RWPE1 (cell line): Measurements from ENCODE around the gene SPINT2.
A peak's percentile ranks its signal among the peaks of the same experiment; 100 is the strongest.

ENCODE experiments used
- CTCF ChIA-PET: fragments of 350-600 bp; sonication (Branson Sonifier 250); formaldehyde crosslinking; extraction: SDS; loops from one replicate; lab custom pipeline; 2021; lab: Yijun Ruan, JAX
- POLR2A ChIA-PET: fragments of 400-600 bp; formaldehyde crosslinking; extraction: SDS; loops from one replicate; lab custom pipeline; 2020; ENCODE audit warnings: antibody characterized with exemption; ENCODE audit not compliant: low non-redundant PET; lab: Yijun Ruan, JAX
- DNase-seq: peaks from one replicate; pipeline ENCODE4 v3.0.0; 2012; ENCODE audit warnings: low spot score
- H3K27ac ChIP-seq: fragments of 450-650 bp; 2 replicates; pipeline ENCODE4 v1.5.1; 2017
- CTCF ChIP-seq: fragments of 450-650 bp; conservative IDR thresholded peaks from 2 replicates; pipeline ENCODE4 v1.5.1; 2017; ENCODE audit warnings: low read depth, mild to moderate bottlenecking

Gene SPINT2

GRCh38 chr19:38264486-38265212, at the start of gene SPINT2:
Gene SPINT2 (plus strand): TSS chr19:38264573. CDS start chr19:38264893, 320 bp downstream.
- H3K27ac ChIP-seq = peak within 1 kb of the TSS; percentile 96
- CTCF ChIA-PET = interaction anchor here (0.6 to 0.7 kb wide), 2 partner anchors 24 to 54 kb away, joined by 3 to 4 read pairs; no protein-coding TSS in a partner anchor
- TF ChIP-seq CTCF = no peak
- POLR2A ChIA-PET = interaction anchor here (0.5 to 3.9 kb wide), 6 partner anchors 13 to 224 kb away, joined by 3 to 29 read pairs (median 6); partner anchors contain the start of gene C19orf33
- DNase-seq = peak; percentile 34

- ChIA-PET POLR2A (no interaction called here), CTCF (interaction anchor here (0.6 to 1.2 kb wide), 3 partner anchors 10 to 319 kb away, joined by 3 to 4 read pairs (median 3); no protein-coding TSS in a partner anchor)
- no peak for TF ChIP-seq CTCF
- H3K27ac ChIP-seq = peak overlapping the region; percentile 98
- no peak for DNase-seq
These were observed 47.4 kb upstream of the SPINT2 start for GRCh38 chr19:38216785-38217641.

GRCh38 chr19:38218204-38218603, 46.2 kb upstream of the SPINT2 start:
- peak overlapping the region; percentile 98 for H3K27ac ChIP-seq
- DNase-seq = no peak
- no peak for TF ChIP-seq CTCF
- CTCF ChIA-PET = no interaction called here
- POLR2A ChIA-PET = no interaction called here

GRCh38 chr19:38219221-38219620, 45.2 kb upstream of the SPINT2 start:
- ChIA-PET POLR2A (no interaction called here), CTCF (no interaction called here)
- H3K27ac ChIP-seq = peak overlapping the region; percentile 98
- no peak for DNase-seq
- no peak for TF ChIP-seq CTCF

- H3K27ac ChIP-seq = peak overlapping the region; percentile 57
- no peak for DNase-seq
- POLR2A ChIA-PET = no interaction called here
- no peak for TF ChIP-seq CTCF
- CTCF ChIA-PET = interaction anchor here (1.0 kb wide), 1 partner anchor 323 kb away, joined by 3 read pairs; no protein-coding TSS in a partner anchor
These were observed 43.0 kb upstream of the SPINT2 start for GRCh38 chr19:38221421-38221820.
